Adipocyte (in vitro differentiated cells): Measurements from ENCODE around the gene PTPN2.

Experiments used
- DNase-seq: peaks from one replicate; pipeline ENCODE4 v3.0.0-alpha.2; 2015; ENCODE audit warnings: low read depth
- H3K27me3 ChIP-seq: replicated peaks from 2 replicates; pipeline ENCODE4 v1.7.0; 2013; ENCODE audit warnings: mild to moderate bottlenecking, low read length, moderate library complexity; ENCODE audit not compliant: control insufficient read depth, insufficient read depth
- H3K36me3 ChIP-seq: 2 replicates; pipeline ENCODE4 v1.7.0; 2013; ENCODE audit warnings: low read length, mild to moderate bottlenecking, moderate library complexity; ENCODE audit not compliant: control insufficient read depth, insufficient read depth, severe bottlenecking
- H3K4me1 ChIP-seq: 2 replicates; pipeline ENCODE4 v1.7.0; 2013; ENCODE audit warnings: mild to moderate bottlenecking, low read length, moderate library complexity; ENCODE audit not compliant: control insufficient read depth, insufficient read depth
- H3K4me3 ChIP-seq: 2 replicates; pipeline ENCODE4 v1.7.0; 2013; ENCODE audit warnings: mild to moderate bottlenecking, low read length, moderate library complexity
- H3K9ac ChIP-seq: 2 replicates; pipeline ENCODE4 v1.7.0; 2013; ENCODE audit warnings: mild to moderate bottlenecking, low read length, moderate library complexity
- H3K9me3 ChIP-seq: 2 replicates; pipeline ENCODE4 v1.7.0; 2013; ENCODE audit warnings: mild to moderate bottlenecking, low read length, moderate library complexity; ENCODE audit not compliant: control insufficient read depth

The PTPN2 gene

DNA sequence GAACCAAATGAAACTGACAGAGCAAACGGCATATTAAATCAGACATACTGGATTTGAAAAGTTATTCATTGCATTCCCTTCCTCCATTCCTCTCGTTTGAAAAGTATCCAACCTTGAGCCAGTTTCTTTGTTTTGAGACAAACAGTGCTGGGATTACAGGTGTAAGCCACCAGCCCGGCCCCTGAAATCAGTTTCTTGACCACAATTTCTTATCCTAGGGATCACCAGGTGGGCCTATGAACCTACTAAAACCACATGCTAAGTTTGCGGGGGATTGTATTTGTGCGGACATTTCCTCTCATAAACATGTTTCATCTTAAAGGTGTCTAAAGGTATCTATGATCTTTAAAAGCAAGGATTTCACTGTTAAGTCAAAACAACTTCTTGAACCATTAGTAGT, 11.6 kb downstream of the PTPN2 start:
- H3K36me3 ChIP-seq = no peaks in the 10 kb centered on the region

DNA sequence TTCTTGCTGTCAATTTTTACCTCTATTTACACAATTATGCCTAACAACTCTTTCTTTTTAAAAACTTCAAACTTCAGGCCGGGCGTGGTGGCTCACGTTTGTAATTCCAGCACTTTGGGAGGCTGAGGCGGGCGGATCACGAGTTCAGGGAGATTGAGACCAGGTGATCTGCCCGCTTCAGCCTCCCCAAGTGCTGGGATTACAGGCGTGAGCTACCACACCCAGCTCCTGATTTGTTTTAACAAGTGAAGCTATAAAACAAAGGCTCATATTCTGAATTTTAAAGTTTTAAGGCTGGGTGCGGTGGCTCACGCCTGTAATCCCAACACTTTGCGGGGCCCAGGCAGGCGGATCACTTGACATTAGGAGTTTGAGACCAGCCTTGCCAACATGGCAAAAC, 15.5 kb downstream of the PTPN2 start:
- no peaks in the 10 kb centered on the region for H3K27me3 ChIP-seq
- no peak for DNase-seq
- H3K9me3 ChIP-seq = no peaks in the 10 kb centered on the region
- H3K36me3 ChIP-seq = no peaks in the 10 kb centered on the region
- no peak overlapping the region for H3K4me3 ChIP-seq
- H3K9ac ChIP-seq = no peak overlapping the region
- H3K4me1 ChIP-seq = no peaks in the 10 kb centered on the region

More for the DNA sequence above, 11.6 kb downstream of the PTPN2 start:
- DNase-seq = no peak
- Histone ChIP-seq H3K4me1 (no peaks in the 10 kb centered on the region), H3K4me3 (no peak overlapping the region), H3K27me3 (no peaks in the 10 kb centered on the region), H3K9me3 (no peaks in the 10 kb centered on the region), H3K9ac (no peak overlapping the region)

DNA sequence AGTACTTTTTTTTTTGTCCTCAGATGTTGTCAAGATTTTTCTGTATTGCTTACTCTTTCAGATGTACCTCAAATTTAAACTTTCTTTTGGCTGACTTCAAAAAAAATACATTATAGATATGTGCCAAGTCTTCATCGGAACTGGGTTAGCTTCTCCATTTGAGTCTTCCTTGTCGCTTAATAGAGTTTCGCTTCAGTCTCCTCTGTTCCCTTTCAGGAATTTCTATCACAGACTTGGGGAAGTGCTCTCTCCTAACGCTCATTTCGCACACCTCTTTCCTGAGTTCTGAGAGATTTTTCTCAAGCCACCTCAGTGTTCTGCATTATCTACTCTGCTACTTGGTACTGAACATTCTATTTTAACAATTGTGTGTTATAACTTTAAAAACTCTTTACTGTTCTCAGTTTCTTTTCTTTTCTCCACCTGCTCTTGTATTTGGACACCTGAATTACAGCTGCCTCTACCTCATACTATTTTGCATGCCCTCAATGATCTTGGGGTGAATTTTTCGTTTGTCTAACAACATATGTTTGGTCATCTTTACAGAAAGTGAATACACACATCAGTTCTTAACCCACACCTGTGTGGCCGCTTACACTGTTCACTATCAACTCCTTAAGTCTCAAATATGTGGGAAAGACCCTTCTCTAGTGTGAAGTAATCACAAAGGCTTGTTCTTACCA, 16.5 kb downstream of the PTPN2 start:
- DNase-seq = no peak
- Histone ChIP-seq H3K27me3 (no peaks in the 10 kb centered on the region), H3K4me3 (no peak overlapping the region), H3K9ac (no peak overlapping the region), H3K36me3 (no peaks in the 10 kb centered on the region), H3K9me3 (no peaks in the 10 kb centered on the region), H3K4me1 (no peaks in the 10 kb centered on the region)

DNA sequence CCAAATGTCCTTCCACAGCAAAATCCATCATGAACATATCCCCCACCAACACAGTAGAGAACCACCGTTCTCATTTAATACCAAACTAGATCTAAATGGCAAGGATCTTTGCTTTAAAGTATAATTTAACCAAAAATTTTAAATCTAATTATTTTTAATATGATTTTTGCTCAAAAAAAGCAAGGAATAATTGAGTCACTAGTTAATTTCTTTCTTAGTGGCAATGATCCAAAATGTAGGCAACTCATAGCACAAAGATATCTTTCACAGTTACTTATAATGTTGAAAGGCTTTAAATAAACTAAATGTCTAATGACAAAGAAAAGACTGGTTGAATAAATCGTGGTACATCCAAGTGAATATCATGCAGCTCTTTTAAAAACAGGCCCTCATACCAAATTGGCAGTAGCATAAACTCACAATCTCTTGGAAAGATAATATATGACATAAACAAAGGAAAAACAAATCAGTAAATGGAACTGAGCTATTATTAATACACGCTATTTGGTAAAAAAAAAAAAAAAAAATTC, 20.3 kb downstream of the PTPN2 start:
- H3K4me3 ChIP-seq = no peak overlapping the region
- no peaks in the 10 kb centered on the region for H3K27me3 ChIP-seq
- no peak for DNase-seq
- H3K9me3 ChIP-seq = no peaks in the 10 kb centered on the region
- H3K4me1 ChIP-seq = no peaks in the 10 kb centered on the region
- no peaks in the 10 kb centered on the region for H3K36me3 ChIP-seq
- H3K9ac ChIP-seq = no peak overlapping the region

DNA sequence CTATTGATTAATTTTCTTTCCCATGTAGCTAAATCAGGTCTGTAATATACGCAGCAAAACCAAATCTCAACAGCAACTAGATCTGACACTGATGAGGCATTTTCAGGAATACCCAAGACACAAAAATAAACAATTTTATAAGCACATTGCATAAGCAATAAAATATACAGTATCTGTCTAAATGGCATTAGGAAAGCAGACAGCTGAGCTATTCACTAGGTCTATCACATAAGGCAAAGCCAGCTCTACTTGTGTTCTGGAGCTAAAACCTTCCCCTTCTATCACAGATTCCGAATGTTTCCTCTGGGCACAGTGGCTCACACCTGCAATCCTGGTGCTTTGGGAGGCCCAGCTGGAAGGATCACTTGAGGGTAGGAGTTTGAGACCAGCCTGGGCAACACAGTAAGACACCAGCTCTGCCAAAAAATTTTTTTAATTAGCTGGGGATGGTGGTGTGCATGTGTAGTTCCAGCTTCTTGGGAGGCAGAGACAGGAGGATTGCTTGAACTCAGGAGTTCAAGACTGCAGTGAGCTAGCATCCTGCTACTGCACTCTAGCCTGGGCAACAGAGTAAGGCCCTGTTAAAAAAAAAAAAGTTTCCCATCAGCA, 21.1 kb downstream of the PTPN2 start:
- Histone ChIP-seq H3K4me1 (no peaks in the 10 kb centered on the region), H3K9ac (no peak overlapping the region), H3K36me3 (no peaks in the 10 kb centered on the region), H3K27me3 (no peaks in the 10 kb centered on the region), H3K9me3 (no peaks in the 10 kb centered on the region), H3K4me3 (no peak overlapping the region)
- DNase-seq = no peak

DNA sequence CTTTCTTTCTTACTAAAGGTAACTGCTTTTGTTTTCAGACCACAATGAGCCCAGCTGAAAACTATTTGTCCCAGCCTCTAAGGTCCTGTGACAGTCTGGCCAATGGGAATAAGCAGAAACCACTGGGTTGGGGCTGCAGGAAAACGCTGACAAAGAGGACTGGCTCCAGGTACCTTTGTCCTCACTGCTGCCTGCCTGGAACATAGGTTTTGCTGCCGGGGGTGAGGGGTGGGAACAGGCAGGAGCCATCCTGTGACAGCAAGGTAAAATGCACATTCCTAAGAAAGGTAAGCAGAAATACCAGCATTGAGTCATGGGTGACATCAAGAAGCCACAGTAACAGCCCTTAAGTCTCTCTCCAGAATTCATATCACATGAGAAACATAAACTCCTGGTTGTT, 21.6 kb downstream of the PTPN2 start:
- no peaks in the 10 kb centered on the region for H3K27me3 ChIP-seq
- no peaks in the 10 kb centered on the region for H3K9me3 ChIP-seq
- no peak overlapping the region for H3K4me3 ChIP-seq
- no peaks in the 10 kb centered on the region for H3K4me1 ChIP-seq
- DNase-seq = no peak
- H3K9ac ChIP-seq = no peak overlapping the region
- peaks cover 3% of the 10 kb centered on the region for H3K36me3 ChIP-seq

DNA sequence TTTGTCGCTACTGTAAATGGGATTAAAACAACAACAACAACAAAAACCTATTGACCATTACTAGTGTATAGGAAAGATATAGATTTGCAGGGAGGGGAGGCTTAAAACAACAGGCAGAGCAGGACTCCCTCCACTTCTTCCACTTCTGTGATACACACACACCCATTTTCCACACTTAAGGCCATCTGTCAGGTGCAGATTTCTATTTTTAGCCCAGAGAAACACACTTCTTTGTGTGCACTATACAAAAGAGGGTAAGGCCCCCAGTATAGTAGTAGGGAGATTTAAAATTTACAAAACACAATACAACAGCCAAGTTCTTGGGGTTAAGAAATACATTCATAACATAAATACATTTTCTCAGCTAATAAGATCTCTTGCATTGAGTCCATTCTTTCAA, 22.4 kb downstream of the PTPN2 start:
- no peak for DNase-seq
- no peaks in the 10 kb centered on the region for H3K9me3 ChIP-seq
- H3K4me3 ChIP-seq = no peak overlapping the region
- H3K36me3 ChIP-seq = peaks cover 5% of the 10 kb centered on the region
- no peak overlapping the region for H3K9ac ChIP-seq
- H3K27me3 ChIP-seq = no peaks in the 10 kb centered on the region
- no peaks in the 10 kb centered on the region for H3K4me1 ChIP-seq

DNA sequence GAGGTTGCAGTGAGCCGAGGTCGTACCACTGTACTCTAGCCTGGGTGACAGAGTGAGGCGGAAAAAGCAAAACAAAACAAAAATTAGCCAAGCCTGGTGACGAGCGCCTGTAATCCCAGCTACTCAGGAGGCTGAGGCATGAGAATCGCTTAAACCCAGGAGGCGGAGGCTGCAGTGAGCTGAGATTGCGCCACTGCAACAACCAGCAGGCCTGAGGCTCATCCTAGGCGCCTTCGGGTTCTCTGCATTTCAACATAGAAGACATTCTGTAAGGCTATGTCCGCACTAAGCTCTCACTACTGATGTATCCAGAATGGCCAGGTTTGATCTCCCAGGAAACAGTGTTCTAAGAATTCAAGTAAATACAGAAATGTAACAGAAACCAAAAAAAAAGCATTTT, 23.5 kb downstream of the PTPN2 start:
- Histone ChIP-seq H3K4me3 (no peak overlapping the region), H3K9ac (no peak overlapping the region), H3K4me1 (no peaks in the 10 kb centered on the region), H3K9me3 (no peaks in the 10 kb centered on the region), H3K27me3 (no peaks in the 10 kb centered on the region), H3K36me3 (peaks cover 12% of the 10 kb centered on the region)
- no peak for DNase-seq

DNA sequence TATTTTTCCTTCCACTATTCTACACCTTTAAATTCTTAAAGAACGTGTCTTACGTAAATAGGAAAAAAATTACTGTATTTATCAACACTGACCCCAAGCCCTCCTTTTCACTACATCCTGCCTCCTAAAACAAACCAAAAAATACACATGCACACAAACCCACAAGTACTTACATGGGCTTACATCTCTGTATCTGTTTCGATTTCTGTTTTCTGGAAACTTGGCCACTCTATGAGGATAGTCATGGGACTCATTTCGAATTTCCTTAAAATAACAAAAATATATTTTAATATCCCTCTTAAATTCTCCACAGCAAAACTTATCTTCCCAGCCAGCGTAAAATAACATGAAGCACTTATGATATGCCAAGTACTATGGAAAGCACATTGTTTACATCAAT, 25.0 kb downstream of the PTPN2 start:
- no peak overlapping the region for H3K9ac ChIP-seq
- no peaks in the 10 kb centered on the region for H3K4me1 ChIP-seq
- H3K4me3 ChIP-seq = no peak overlapping the region
- H3K36me3 ChIP-seq = peaks cover 12% of the 10 kb centered on the region
- H3K9me3 ChIP-seq = no peaks in the 10 kb centered on the region
- no peaks in the 10 kb centered on the region for H3K27me3 ChIP-seq
- DNase-seq = no peak

DNA sequence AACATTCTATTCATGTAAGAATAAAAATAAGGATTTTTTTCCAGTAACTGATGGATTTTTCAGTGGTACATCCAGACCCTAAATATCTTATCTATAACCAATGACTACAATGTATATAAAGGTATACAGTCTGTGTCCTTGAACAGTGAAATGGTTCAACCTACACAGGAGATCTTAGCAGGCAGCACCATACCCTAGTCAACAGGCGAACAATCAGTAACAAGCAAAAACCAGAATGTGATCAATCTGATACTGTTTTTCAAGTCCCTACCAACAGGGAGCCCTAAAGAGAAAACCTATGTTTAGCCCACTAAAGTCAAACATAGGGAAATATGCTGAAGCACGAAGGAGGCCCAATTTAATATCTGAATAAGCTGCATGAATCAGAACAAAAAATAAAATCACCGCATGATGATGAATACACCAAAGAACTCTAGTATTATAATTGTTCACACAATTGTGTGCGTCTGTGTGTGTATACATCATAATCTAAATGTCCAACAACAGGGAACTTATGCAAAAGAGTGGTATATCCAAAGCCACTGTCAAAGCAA, 26.0 kb downstream of the PTPN2 start:
- Histone ChIP-seq H3K27me3 (no peaks in the 10 kb centered on the region), H3K9me3 (no peaks in the 10 kb centered on the region), H3K4me3 (no peak overlapping the region), H3K9ac (no peak overlapping the region), H3K4me1 (no peaks in the 10 kb centered on the region), H3K36me3 (peaks cover 12% of the 10 kb centered on the region)
- DNase-seq = no peak

DNA sequence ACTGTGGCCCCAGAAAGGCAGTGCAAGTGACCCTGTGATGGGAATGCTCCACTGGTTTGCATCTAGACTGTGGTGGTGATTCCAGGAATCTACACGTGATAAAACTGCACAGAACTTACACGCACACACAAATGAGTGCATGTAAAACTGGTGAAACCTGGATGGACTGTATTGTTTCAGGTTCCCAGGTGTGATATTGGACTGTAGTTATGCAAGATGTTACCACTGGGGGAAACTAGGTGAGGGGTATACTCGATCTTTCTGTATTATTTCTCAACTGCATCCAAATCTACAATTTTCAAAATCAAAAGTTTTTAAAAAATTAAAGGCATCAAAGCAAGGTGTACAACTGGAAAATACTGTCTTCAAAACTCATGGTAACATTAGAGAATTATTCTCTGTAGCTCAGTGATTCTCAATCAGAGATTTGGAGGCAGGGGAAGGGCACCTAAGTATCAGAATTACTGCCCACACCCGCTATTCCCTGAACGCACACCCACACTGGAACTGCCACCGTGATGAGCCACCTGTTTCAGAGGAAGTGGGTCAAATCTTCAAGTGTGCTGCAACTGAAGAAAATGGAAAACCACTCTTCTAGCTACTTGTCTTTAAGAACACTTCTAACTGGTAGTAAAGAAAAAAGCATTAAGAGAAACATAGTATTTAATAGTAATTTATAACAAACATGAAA, 26.7 kb downstream of the PTPN2 start:
- H3K36me3 ChIP-seq = peaks cover 15% of the 10 kb centered on the region
- no peaks in the 10 kb centered on the region for H3K27me3 ChIP-seq
- H3K4me3 ChIP-seq = no peak overlapping the region
- H3K9me3 ChIP-seq = no peaks in the 10 kb centered on the region
- DNase-seq = no peak
- no peak overlapping the region for H3K9ac ChIP-seq
- no peaks in the 10 kb centered on the region for H3K4me1 ChIP-seq
